GM18505 (cell line): ENCODE results near the gene TMEM95.

Experiments
- ATAC-seq: cut with Tn5 transposase; IDR thresholded peaks from one replicate; pipeline ENCODE4 v1.9.1; 2021; ENCODE audit not compliant: unreplicated experiment
- POLR2A ChIP-seq: IDR thresholded peaks from 4 replicates; pipeline ENCODE4 v1.6.1; 2011; ENCODE audit warnings: borderline replicate concordance; ENCODE audit not compliant: insufficient read depth, insufficient read length; ENCODE audit errors: extremely low read depth

The TMEM95 gene

GRCh38 chr17:7384489-7385081 lies 29.6 kb downstream of the TMEM95 start:
- TF ChIP-seq POLR2A = no peak
- no peak for ATAC-seq

GRCh38 chr17:7388856-7389255 lies 33.9 kb downstream of the TMEM95 start:
- TF ChIP-seq POLR2A = no peak

GRCh38 chr17:7389924-7390910 lies 35.3 kb downstream of the TMEM95 start:
- no peak for TF ChIP-seq POLR2A
- ATAC-seq = no peak

More at GRCh38 chr17:7388856-7389255, 33.9 kb downstream of the TMEM95 start:
- no peak for ATAC-seq

GRCh38 chr17:7391307-7391706 lies 36.4 kb downstream of the TMEM95 start:
- no peak for TF ChIP-seq POLR2A
- no peak for ATAC-seq

GRCh38 chr17:7392696-7393612 lies 38.0 kb downstream of the TMEM95 start:
- no peak for TF ChIP-seq POLR2A
- ATAC-seq = no peak

GRCh38 chr17:7393613-7394451 lies 38.9 kb downstream of the TMEM95 start:
- ATAC-seq = peak; percentile 48
- no peak for TF ChIP-seq POLR2A

GRCh38 chr17:7394452-7395191 lies 39.7 kb downstream of the TMEM95 start, which contains the start of gene PLSCR3:
PLSCR3 (minus strand) TSS chr17:7394525; CDS start chr17:7394110, 415 bp downstream.
- peak; percentile 76 for TF ChIP-seq POLR2A
- peak; percentile 70 for ATAC-seq

GRCh38 chr17:7396147-7396546 lies 41.2 kb downstream of the TMEM95 start:
- ATAC-seq = no peak
- no peak for TF ChIP-seq POLR2A

- no peak for ATAC-seq
- TF ChIP-seq POLR2A = no peak
These were observed 43.7 kb downstream of the TMEM95 start for GRCh38 chr17:7398612-7399011.

- ATAC-seq = no peak
- no peak for TF ChIP-seq POLR2A
These were observed 48.2 kb downstream of the TMEM95 start for GRCh38 chr17:7403043-7403726.

GRCh38 chr17:7403727-7403976 lies 48.7 kb downstream of the TMEM95 start:
- TF ChIP-seq POLR2A = no peak
- ATAC-seq = no peak
